ENCODE measurements around the gene SPHKAP.
A peak's percentile ranks its signal among the peaks of the same experiment; 100 is the strongest.
"Not testable (repeated sequence)": the region's sequence is repeated elsewhere in the genome, so short reads cannot be mapped to it uniquely, and the experiment has no call there.

Gene SPHKAP

DNA sequence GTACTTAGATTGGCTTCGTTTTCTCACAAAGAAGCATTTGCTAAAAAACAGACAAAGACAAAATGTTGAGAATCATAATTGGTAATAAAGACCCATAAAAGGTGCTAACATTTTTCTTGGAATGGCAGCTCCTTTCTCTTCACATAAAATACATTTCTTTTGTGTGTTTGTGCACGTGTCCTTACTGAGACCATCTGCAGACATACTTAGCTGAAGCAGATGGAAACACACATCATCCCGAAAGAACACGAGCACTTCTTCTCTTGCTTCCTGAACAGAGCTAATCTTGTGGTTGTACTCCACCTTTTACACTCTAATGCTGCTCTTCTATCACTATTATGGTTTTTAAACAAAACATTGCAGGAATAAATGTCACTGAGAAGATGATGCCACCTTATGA, 142.5 kb downstream of the SPHKAP start:
- no peak for DNase-seq (ENCODE audit: low spot score)

DNA sequence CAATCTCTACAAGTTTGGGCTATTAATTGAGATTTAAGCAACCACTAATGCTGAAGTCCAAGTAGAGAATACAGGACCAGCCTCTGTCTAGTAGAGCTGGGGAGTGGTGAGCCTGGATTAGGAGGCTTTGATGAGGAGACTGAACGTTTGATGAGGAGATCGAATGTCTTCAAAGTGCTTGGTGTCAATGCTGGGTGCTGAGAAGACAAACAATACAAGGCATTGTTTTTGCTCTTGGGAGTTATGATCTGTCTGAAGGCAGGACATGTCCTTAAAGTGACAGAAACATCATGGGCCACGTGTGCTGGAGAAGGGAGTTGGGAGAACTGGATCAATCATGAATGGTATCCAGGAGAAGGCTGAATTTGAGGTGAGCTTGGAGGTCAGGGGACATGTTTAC, 143.6 kb downstream of the SPHKAP start:
- no peak for DNase-seq (ENCODE audit: low spot score)

DNA sequence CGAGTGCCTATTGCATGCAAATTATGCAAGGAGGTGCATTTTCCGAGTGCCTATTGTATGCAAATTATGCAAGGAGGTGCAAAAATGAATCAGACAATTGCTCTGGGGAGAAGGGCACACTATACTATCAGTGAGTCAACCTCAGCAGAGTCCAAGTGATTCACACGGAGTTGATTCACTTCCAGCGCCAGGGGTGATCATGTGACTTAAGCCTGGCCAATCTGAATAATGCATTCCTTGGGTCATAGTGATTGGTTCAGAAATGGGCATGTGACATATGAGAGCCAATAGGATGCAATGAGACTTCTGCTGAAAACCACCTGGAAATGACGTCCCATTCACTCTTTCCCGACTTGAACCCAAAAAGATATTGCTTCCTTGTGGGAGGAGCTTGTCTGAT, 157.9 kb downstream of the SPHKAP start:
- peak; percentile 61 for DNase-seq (ENCODE audit: low spot score)

DNA sequence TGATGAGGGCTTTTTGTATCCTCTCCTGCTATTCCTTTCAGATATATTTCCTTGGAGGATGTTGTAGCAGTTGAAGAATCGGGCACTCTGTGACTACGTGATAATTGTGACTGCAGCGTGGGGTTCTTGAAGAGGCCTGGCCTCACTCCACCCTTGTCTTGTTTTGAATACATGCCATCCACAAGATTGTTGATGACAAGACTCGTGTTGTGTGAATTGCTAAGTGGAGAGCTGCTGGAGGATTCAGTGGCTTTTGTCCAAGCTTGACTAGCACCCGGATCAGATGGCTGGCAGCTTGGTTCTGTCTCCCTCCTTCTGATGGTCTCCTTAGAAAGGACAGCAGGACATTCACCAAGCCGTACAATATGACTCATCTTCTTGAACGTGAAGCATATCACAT, 163.2 kb downstream of the SPHKAP start:
- no peak for DNase-seq (ENCODE audit: low spot score)

DNA sequence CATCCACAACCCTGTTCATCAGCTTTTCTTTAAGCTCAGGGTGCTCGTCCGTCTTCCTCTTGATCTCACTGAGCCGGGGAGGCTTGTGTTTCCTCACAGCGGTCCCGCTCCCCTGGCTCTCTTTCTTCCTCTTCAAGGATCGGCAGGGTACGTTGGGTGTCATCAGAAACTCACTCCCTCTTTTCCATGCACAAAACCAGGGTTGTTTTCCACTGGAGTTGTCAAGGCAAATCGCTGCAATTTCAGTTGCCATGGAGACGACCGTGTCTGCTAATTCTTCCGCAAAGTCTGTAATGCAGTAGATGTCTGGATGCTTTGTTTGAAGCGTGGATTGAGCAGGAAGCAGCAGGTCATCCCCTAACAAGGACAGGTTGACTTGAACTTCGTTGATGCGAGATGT, 163.7 kb downstream of the SPHKAP start:
- DNase-seq (ENCODE audit: low spot score): no peak

DNA sequence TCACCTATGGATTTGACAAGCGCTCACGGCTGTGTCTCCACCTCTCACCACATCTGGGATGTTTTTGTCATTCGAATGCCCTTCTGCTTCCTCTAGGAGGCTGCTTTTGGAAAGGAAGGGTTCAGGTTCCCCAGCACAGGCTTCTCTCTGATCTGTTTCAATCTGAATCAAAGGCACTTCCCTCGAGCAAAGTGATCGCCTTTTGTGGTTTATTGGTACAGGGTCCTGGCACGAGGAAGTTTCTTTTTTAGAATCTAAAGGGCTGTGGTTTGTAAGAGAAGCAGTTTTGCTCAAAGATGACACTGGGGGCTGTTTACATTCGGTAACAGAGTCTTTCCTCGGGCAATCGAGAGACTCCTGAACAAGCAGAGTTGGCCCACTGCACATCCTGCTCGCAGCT, 165.1 kb downstream of the SPHKAP start:
- no peak for DNase-seq (ENCODE audit: low spot score)

DNA sequence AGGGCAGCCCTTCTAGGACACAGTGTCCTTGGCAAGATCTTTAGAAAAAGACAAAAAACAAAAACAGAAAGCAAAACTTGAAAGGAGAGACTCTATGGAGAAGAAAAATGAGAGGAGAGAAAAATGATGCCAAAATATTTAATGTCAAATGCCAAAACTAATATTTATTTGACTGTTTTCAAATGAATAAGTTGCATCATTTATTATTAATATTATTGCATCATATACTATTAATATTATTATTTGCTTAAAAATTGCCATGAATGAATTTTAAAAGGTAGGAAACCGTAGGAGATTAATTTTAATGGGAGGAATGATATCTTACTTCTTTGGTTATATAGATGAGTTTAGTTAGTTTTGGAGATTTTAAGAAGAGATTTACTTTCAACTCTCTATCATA, 165.7 kb downstream of the SPHKAP start:
- DNase-seq (ENCODE audit: low spot score): no peak

DNA sequence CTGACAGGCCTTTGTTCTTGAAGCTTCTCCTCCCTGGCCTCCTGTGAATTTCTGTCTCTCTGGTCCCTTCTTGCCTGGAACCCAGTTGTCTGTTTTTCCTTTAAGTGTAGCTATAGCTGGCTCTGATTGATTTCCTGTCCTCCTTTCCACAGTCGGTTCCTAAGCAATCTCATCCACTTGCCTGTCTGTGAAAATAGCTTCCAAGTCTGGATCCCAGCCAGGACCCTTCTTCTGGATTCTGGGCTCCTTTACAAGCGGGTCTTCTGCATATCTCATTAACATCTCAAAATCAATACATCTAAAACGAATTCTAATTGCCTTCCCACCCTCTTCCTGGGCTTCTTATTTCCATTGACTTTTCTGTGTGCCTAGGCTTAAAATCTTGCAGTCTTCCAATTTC, 185.1 kb downstream of the SPHKAP start:
- no peak for DNase-seq (ENCODE audit: low spot score)

DNA sequence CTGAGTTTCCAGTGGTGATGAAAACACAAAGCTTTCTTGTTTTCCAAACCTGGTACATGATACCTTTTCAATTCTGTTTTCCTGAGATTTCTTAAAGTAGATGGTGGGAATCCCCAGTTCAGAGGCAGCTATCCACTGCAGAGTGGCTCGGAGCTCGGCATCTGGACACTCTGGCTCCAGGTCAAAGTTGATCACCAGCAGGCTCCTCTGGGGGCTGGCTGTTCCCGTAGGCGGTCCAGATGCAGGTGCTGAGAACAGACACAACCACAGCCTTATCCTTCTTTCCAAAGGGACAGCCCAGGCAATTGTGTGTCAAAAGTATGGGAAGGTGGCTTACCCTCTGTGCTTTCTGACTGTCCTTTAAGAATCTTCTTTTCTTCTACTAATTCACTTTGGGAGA, 190.6 kb downstream of the SPHKAP start:
- DNase-seq (ENCODE audit: low spot score): no peak

DNA sequence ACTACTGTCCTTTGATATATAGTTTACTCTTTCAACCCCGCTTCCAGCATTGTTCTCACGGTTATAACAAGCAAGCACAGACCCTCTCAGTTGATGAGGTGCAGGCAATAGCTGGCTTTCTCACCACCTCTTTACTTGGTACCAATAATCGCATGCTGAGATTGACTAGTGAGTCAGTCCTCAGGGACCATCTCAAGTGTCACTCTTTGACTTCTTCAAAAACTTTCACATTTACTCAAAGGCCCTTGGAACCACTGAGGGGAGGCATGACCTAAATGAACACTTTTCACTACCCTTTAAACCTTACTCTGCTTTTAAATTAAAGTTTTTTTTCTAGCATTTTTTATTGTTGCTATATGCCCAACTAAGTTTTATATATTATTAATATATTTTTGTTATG, 208.2 kb downstream of the SPHKAP start:
- DNase-seq (ENCODE audit: low spot score): no peak

DNA sequence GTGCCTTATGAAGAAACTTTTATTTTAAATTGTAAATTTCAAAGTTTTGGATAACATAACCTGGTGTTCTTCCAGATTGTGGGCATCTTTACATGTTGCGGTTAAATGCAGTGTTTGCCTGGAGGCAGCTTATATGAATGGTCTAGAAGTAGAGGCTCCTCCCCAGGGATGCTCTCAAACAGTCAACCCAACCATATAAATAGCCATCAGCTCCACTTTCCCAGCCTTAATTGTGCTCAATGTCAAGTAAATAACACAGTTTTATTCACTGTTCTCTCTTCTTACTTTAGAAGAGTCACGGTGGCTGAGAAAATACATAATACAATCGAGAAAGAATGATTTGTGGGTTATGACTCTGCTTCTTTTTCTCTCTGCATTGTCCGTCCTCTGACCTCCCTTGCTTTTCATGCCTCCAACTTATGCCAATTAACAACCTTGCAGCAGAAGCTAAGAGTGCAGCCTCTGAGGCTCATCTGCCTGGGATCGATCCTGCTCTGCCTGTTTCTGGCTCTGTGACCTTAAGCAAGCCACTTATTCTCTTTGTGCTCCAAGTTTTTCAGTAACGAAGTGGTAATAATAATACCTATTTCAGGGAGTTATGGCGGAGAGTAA, 209.8 kb downstream of the SPHKAP start:
- no peak for DNase-seq (ENCODE audit: low spot score)

DNA sequence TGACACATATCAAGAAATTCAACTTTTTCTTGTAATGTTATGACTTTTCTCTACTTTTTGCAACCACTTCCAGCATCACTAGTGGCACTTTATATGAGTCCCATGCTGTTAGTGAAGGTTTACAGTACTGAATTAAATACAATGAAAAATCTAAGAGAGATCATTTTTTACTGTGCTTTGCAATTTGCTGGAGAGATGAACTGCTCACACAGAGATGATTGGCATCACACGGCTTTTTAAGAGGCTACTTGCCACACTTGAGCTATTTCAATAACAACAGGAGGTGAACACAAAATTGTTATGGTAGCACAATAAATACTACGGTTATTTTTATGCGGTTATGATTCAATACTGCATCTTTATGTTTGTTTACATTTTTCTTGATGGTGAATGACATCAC, 221.2 kb downstream of the SPHKAP start:
- no peak for DNase-seq (ENCODE audit: low spot score)

DNA sequence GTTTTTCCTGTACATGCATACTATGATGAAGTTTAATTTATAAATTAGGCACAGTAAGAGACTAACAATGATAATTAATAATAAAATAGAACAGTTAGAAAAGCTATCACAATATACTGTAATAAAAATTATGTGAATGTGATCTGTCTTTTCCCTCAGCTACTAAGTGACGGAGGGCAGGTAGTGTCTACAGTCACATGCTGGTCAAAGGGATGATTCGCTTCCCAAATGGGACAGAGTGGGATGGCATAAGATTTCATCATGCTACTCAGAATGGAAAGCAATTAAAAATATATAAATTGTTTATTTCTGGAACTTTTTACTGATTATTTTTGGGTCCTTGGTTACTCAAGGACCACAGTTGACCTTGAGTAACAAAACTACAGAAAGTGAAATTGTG, 238.5 kb downstream of the SPHKAP start:
- peak; percentile 5 for DNase-seq (ENCODE audit: low spot score)

DNA sequence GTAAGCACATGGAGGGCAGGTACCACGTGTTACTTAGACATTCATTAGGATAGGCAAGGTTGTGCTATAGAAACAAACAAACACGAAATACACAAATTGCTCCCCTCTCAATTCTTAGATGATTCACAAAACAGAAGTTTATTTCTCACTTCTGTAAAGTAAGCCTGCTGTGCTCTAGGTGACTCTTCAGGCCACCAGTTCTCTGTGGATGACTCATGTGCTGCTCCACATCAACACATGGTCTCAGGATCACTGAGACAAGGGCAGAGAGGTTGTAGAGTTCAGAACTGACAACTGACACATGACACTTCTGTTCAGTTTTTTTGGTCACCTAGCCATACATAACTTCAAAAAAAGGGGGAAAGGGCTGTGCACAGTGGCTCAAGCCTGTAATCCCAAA, 239.5 kb downstream of the SPHKAP start:
- DNase-seq (ENCODE audit: low spot score): peak; percentile 49

DNA sequence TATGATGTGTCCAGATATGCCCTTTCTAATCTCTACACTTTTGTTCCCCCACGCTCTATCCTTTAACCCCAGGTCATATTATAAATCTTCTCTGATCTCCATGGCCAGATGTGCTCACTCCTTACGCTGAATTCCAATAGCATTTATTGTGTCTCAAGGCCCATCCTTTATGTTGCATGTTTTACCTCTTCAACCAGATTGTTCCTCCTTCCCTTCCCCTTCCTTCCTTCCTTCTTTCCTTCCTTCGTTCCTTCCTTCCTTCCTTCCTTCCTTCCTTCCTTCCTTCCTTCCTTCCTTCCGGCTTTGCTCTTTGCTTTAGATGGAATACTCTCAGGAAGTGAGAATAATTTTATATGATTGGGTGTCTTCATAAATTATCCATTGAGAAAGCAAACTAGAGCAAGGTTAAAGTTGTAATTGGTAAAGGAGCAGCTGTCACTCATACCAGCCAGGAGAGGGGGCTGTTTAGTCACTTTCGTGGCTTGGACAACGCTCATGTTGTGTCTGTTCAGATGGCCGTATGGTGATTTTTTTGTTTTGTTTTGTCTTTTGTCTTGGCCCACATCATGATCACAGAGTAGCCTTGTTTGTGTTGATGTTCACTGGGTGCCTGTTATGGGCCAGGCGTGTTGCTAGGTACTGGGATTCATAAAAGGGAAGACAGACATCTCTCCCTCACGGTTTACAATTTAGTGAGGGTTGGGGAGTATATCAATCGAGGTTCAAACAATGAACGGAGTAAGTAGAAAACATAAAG, 242.0 kb downstream of the SPHKAP start:
- DNase-seq (ENCODE audit: low spot score): peak; percentile 54

DNA sequence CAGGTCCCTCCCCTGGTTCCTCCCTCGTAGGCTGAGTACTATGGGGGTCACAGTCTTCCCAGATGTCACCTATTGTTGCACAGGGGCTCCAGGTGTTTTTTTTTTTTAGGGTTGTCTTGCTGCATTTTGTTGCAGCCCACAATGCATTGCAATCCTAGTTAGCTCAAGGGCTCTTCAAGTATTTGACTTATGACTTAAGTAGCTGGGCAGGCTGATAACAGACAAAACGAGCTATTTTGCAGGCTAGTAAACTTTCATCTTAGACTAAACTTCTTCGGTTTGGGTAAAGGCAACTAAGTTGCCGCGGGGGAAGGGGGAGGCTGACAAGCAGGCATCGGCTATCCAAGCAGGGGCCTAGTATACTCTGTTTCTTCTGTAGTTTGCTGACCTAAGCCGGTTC, 245.2 kb downstream of the SPHKAP start:
- not testable (repeated sequence) for DNase-seq (ENCODE audit: low spot score)

DNA sequence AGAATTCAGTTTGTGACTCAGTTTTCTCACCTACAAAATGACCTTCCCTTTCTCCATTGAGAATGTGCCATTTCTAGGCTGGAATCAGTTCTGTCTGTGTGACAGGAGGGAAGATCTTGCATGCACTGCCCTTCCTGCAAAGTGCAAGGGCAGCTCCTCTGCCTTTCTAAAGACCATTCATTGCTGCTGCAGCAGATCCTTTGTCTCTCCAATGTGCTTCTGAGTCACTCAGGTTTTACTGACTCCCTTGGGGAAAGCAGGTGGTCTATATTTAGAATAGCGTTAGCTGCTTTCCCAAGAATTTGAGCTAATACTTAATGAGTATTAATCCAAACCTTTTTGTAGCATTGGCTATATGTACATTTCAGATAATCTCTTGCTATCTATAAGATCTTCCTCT, 247.6 kb downstream of the SPHKAP start:
- DNase-seq (ENCODE audit: low spot score): no peak

DNA sequence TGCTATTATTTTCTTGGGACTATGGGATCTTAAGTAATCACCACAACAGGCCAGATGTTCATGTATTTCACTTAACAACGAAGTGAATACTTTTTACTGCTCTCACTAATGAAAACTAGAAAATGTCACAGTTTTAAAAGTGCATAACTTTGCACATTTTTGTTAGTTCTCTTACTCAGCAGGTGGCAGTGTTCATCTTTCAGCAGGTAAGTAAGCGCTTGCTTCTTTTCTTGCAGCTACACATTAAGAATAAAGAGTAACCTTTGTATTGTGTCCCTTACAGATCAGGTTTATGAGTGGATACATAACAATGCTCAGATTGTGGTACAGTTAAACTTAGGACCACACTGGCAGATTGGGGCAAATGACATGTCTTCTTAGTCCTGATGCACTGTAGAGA, 249.1 kb downstream of the SPHKAP start:
- no peak for DNase-seq (ENCODE audit: low spot score)

DNA sequence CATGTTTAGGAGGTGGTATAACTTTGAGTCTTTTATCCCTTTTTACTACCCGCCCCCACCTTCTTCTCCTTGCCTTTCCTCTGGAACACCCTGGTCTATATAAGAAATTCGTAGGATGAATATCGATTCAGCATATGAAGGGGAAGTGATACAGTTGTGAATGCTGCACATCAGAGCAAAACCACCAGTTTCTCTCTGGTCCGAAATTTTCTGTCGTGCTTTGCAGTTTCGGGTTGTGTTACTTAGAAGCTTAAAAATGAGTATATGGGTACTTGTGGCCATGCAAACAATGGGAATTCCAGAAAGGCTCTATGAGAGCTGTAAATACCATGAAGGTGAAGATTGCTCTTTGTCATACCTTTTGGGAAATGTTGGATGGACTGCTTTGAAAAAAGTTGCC, 249.5 kb downstream of the SPHKAP start:
- no peak for DNase-seq (ENCODE audit: low spot score)
